ENCODE data around the gene HUS1B. TPM values are rescaled to one million over a fixed set of nuclear protein-coding genes. Genes with fewer than 3 reads are reported as not detected.

The HUS1B gene
- total and polyA plus RNA-seq, 2 experiments from 2014 or later: 0.33 to 1.2 TPM

- TF ChIP-seq CTCF (IDR thresholded peaks at IDR 0.05; ENCODE audit: poor library complexity) (peak; percentile 25), EZH2 (IDR thresholded peaks at IDR 0.05; ENCODE audit: borderline replicate concordance) (no peak)
- Histone ChIP-seq H3K4me3 (no peak overlapping the region), H4K20me1 (ENCODE audit: insufficient read depth, poor library complexity, severe bottlenecking) (no peaks in the 10 kb centered on the region), H3K27me3 (no peaks in the 10 kb centered on the region), H2AFZ (no peak overlapping the region), H3K4me1 (ENCODE audit: insufficient read depth) (no peaks in the 10 kb centered on the region), H3K36me3 (replicated peaks; ENCODE audit: insufficient read depth, low read depth) (no peaks in the 10 kb centered on the region), H3K4me2 (no peak overlapping the region), H3K27ac (no peak overlapping the region), H3K9me3 (ENCODE audit: low read depth) (no peaks in the 10 kb centered on the region), H3K79me2 (no peaks in the 10 kb centered on the region), H3K9me2 (replicated peaks; ENCODE audit: insufficient read depth) (no peaks in the 10 kb centered on the region)
- peak; percentile 39 for DNase-seq (ENCODE audit: low spot score)
- WGBS (ENCODE audit: low lambda C conversion rate, missing lambda C conversion rate): 77% methylated on average over 11 of the region's 11 CpGs
Observed at GRCh38 chr6:617456-618100, 39.3 kb downstream of the HUS1B start.

- no peaks in the 10 kb centered on the region for H3K27me3 ChIP-seq
- no peaks in the 10 kb centered on the region for H3K4me1 ChIP-seq (ENCODE audit: insufficient read depth)
- H3K79me2 ChIP-seq: no peaks in the 10 kb centered on the region
- no peak overlapping the region for H3K4me2 ChIP-seq
- H3K36me3 ChIP-seq (replicated peaks; ENCODE audit: insufficient read depth, low read depth): no peaks in the 10 kb centered on the region
- H3K27ac ChIP-seq: no peak overlapping the region
- DNase-seq (ENCODE audit: low spot score): no peak
- no peaks in the 10 kb centered on the region for H3K9me2 ChIP-seq (replicated peaks; ENCODE audit: insufficient read depth)
- no peak overlapping the region for H2AFZ ChIP-seq
- no peaks in the 10 kb centered on the region for H4K20me1 ChIP-seq (ENCODE audit: insufficient read depth, poor library complexity, severe bottlenecking)
- WGBS (ENCODE audit: low lambda C conversion rate, missing lambda C conversion rate): 72% methylated on average over 7 of the region's 7 CpGs
- TF ChIP-seq CTCF (IDR thresholded peaks at IDR 0.05; ENCODE audit: poor library complexity) (no peak), EZH2phosphoT487 (IDR thresholded peaks at IDR 0.05; ENCODE audit: low read depth, severe bottlenecking, unreplicated experiment) (no peak), EZH2 (IDR thresholded peaks at IDR 0.05; ENCODE audit: borderline replicate concordance) (no peak)
- no peak overlapping the region for H3K4me3 ChIP-seq
- no peaks in the 10 kb centered on the region for H3K9me3 ChIP-seq (ENCODE audit: low read depth)
Observed at GRCh38 chr6:613981-614380, 42.9 kb downstream of the HUS1B start.

- Histone ChIP-seq H2AFZ (no peak overlapping the region), H3K9me2 (replicated peaks; ENCODE audit: insufficient read depth) (no peaks in the 10 kb centered on the region), H3K4me1 (ENCODE audit: insufficient read depth) (no peaks in the 10 kb centered on the region), H3K27ac (no peak overlapping the region), H4K20me1 (ENCODE audit: insufficient read depth, poor library complexity, severe bottlenecking) (no peaks in the 10 kb centered on the region), H3K9me3 (ENCODE audit: low read depth) (no peaks in the 10 kb centered on the region), H3K4me2 (no peak overlapping the region), H3K79me2 (no peaks in the 10 kb centered on the region), H3K4me3 (no peak overlapping the region), H3K27me3 (no peaks in the 10 kb centered on the region), H3K36me3 (replicated peaks; ENCODE audit: insufficient read depth, low read depth) (no peaks in the 10 kb centered on the region)
- 71% methylated on average over 4 of the region's 4 CpGs for WGBS (ENCODE audit: low lambda C conversion rate, missing lambda C conversion rate)
- TF ChIP-seq EZH2 (IDR thresholded peaks at IDR 0.05; ENCODE audit: borderline replicate concordance) (no peak), EZH2phosphoT487 (IDR thresholded peaks at IDR 0.05; ENCODE audit: low read depth, severe bottlenecking, unreplicated experiment) (no peak), CTCF (IDR thresholded peaks at IDR 0.05; ENCODE audit: poor library complexity) (no peak)
- no peak for DNase-seq (ENCODE audit: low spot score)
Observed at GRCh38 chr6:611928-612327, 45.0 kb downstream of the HUS1B start.

Data from hepatocyte (in vitro differentiated cells).